K562 (cell line): ENCODE data around the gene SZT2. TPM values are rescaled to one million over a fixed set of nuclear protein-coding genes. Genes with fewer than 3 reads are reported as not detected.
"Not testable (repeated sequence)": the region's sequence is repeated elsewhere in the genome, so short reads cannot be mapped to it uniquely, and the experiment has no call there.

Experiments
- ATAC-seq: fragments of 200-7000 bp; cut with Tn5 transposase; 3 replicates; pipeline ENCODE4 v1.9.1; 2020; ENCODE audit warnings: moderate library complexity
- BruUV-seq: library from RNA; stranded (reverse); fragments of 400-500 nt; replicated peaks from 2 replicates; lab custom pipeline; 2021; lab: Mats Ljungman, UMichigan
- CTCF ChIA-PET: fragments of 300-600 bp; formaldehyde crosslinking; extraction: SDS; loops from one replicate; lab custom pipeline; 2021; ENCODE audit warnings: low intra/inter-chr PET ratio; lab: Yijun Ruan, JAX
- POLR2A ChIA-PET: fragments of 300-600, 350-650 bp; sonication (Branson Sonifier 250); formaldehyde crosslinking; extraction: SDS; loops from one replicate; lab custom pipeline; 2021; ENCODE audit warnings: antibody characterized with exemption, inconsistent platforms; lab: Yijun Ruan, JAX
- DNase-seq, 4 experiments: peaks; one replicate each; pipeline versions ENCODE4 v3.0.0 to v3.0.0-alpha.2; 2011 to 2018; ENCODE audit warnings: low spot score in 3 of 4, mixed read lengths in 3 of 4; ENCODE audit errors: extremely low read depth in 1 of 4
- FAIRE-seq: peaks from 2 replicates; lab custom pipeline; 2011; peaks lifted over from hg19 to GRCh38; lab: Jason Lieb, UNC
- H2AFZ ChIP-seq: 2 replicates; pipeline ENCODE4 v1.6.0; 2011; ENCODE audit warnings: low read depth, low read length, control low read depth, inconsistent platforms
- H3K27ac ChIP-seq: fragments of 200-600 bp; 3 replicates; pipeline ENCODE4 v1.8.0; 2011; ENCODE audit warnings: low read depth, mild to moderate bottlenecking, control low read depth, inconsistent platforms, low read length, moderate library complexity, mixed read lengths; ENCODE audit errors: extremely low read depth
- H3K27me3 ChIP-seq, 2 experiments: fragments of 300-600 bp in 1 of 2; 2 replicates in 1 of 2; 3 replicates in 1 of 2; pipeline versions ENCODE4 v1.6.0 to v1.8.0; 2011; ENCODE audit warnings: inconsistent platforms in 2 of 2, low read length in 2 of 2, mild to moderate bottlenecking in 1 of 2, mixed read lengths in 1 of 2, moderate library complexity in 1 of 2; ENCODE audit not compliant: control insufficient read depth in 2 of 2, insufficient read depth in 2 of 2
- H3K36me3 ChIP-seq: fragments of 300-600 bp; 3 replicates; pipeline ENCODE4 v1.8.0; 2011; ENCODE audit warnings: mild to moderate bottlenecking, low read length, inconsistent platforms; ENCODE audit not compliant: control insufficient read depth, insufficient read depth
- H3K4me1 ChIP-seq, 2 experiments: fragments of 200-600 bp in 1 of 2; replicated peaks in 1 of 2; 2 replicates in 1 of 2; 3 replicates in 1 of 2; pipeline versions ENCODE4 v1.5.1 to v1.8.0; 2011; ENCODE audit warnings: inconsistent platforms in 2 of 2, low read length in 2 of 2, mild to moderate bottlenecking in 1 of 2, mixed read lengths in 1 of 2, moderate library complexity in 1 of 2; ENCODE audit not compliant: control insufficient read depth in 2 of 2, insufficient read depth in 2 of 2
- H3K4me2 ChIP-seq: 2 replicates; pipeline ENCODE4 v1.6.1; 2011; ENCODE audit warnings: low read length, control low read depth, inconsistent platforms, mixed read lengths; ENCODE audit not compliant: insufficient read depth
- H3K4me3 ChIP-seq: fragments of 200-600 bp; sonication (generic), shearing (Covaris generic); 2 replicates; pipeline ENCODE4 v1.5.1; 2016; ENCODE audit warnings: control low read depth, inconsistent platforms
- H3K79me2 ChIP-seq: fragments of 200-600 bp; 3 replicates; pipeline ENCODE4 v1.8.0; 2011; ENCODE audit warnings: low read length, inconsistent platforms; ENCODE audit not compliant: control insufficient read depth, insufficient read depth
- H3K9ac ChIP-seq, 2 experiments: 2 replicates each; pipeline versions ENCODE4 v1.6.0 to v1.6.1; 2011; ENCODE audit warnings: low read depth in 2 of 2, low read length in 2 of 2, control low read depth in 1 of 2, inconsistent platforms in 1 of 2, mild to moderate bottlenecking in 1 of 2, mixed read lengths in 1 of 2; ENCODE audit not compliant: insufficient read depth in 1 of 2
- H3K9me1 ChIP-seq: one replicate; pipeline ENCODE4 v1.6.0; 2011; ENCODE audit warnings: inconsistent platforms, mild to moderate bottlenecking, low read length, moderate library complexity; ENCODE audit not compliant: control insufficient read depth, insufficient read depth
- H3K9me3 ChIP-seq: replicated peaks from 2 replicates; pipeline ENCODE4 v1.5.1; 2011; ENCODE audit warnings: low read depth, low read length, inconsistent platforms; ENCODE audit not compliant: control insufficient read depth, insufficient read depth
- H4K20me1 ChIP-seq: replicated peaks from 2 replicates; pipeline ENCODE4 v1.6.1; 2011; ENCODE audit warnings: low read length, inconsistent platforms, mixed read lengths; ENCODE audit not compliant: control insufficient read depth, insufficient read depth
- BCOR ChIP-seq: fragments of 450-650 bp; IDR thresholded peaks from 2 replicates; pipeline ENCODE4 v1.6.1; 2016
- KDM1A ChIP-seq, 2 experiments: fragments of 450-650 bp; IDR thresholded peaks; 2 replicates each; pipeline ENCODE4 v1.6.1; 2016; ENCODE audit warnings: mild to moderate bottlenecking in 2 of 2
- ZNF146 ChIP-seq: IDR thresholded peaks from one replicate; pipeline ENCODE4 v1.6.1; 2018; ENCODE audit warnings: missing compliant biosample characterization; ENCODE audit not compliant: unreplicated experiment
- ZNF3 ChIP-seq: fragments of 250-450 bp; sonication (Bioruptor Pico); IDR thresholded peaks from 2 replicates; pipeline ENCODE4 v1.5.0; 2021; ENCODE audit warnings: mild to moderate bottlenecking, moderate library complexity
- WGBS: fragments of 100-300 bp; shearing (Covaris generic); methylation state at CpG from one replicate; pipeline ENCODE4 v1.1.6; 2016; ENCODE audit warnings: low coverage, mixed read lengths; ENCODE audit not compliant: insufficient coverage; ENCODE audit errors: missing lambda C conversion rate; 5-methylcytosine and 5-hydroxymethylcytosine counted together
- in situ Hi-C: fragments of 300-500 bp; cut with MboI; formaldehyde crosslinking; loops from 4 replicates; pipeline ENCODE4 v1.15.0; 2018; ENCODE audit warnings: inconsistent platforms, mixed read lengths
- intact Hi-C: fragments of 100-400 bp; cut with micrococcal nuclease; formaldehyde crosslinking; loops from 2 replicates; pipeline ENCODE4 v1.14.2; 2022
- polyA plus RNA-seq, 8 experiments: library from polyadenylated mRNA; depleted of rRNA in 4 of 8; stranded (reverse) in 5 of 8; unstranded in 3 of 8; fragments of >200 nt; fragmentation: Nextera tagmentation in 2 of 8; fragmentation: Illumina TruSeq in 1 of 8; extraction: Ambion mirVana in 2 of 8; extraction: Trizol in 1 of 8; gene quantifications; 2 replicates each; pipeline versions ENCODE4 v1.2.1 to v1.2.3, GENCODE V29; 2011 to 2014; ENCODE audit warnings: inconsistent platforms in 1 of 8, missing spikeins in 1 of 8
- total RNA-seq, 7 experiments: library from RNA; depleted of rRNA in 6 of 7; stranded (reverse); fragments of >200 nt in 6 of 7; fragmentation: Illumina TruSeq in 2 of 7; extraction: Trizol in 2 of 7; gene quantifications; 2 replicates each; pipeline versions ENCODE4 v1.2.1 to v1.2.3, GENCODE V29; 2011 to 2021; ENCODE audit warnings: low replicate concordance in 1 of 7

SZT2 gene
- total and polyA plus RNA-seq, 9 of the 15 experiments (the other 6 are each of a cell fraction or from before 2014, with no cell fraction given) = 0.88 to 31.0 (median 12.8) TPM

DNA sequence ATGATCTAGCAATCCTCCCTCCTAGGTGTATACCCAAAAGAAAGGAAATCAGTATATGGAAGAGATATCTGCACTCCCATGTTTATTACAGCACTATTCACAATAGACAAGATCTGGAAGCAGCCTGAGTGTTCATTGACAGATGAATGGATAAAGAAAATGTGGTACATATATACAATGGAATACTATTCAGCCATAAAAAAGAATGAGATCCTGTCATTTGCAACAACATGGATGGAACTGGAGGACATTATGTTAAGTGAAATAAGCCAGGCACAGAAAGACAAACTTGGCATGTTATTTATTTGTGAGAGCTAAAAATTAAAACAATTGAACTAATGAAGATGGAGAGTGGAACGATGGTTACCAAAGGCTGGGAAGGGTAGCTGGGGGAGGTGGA lies 23.7 kb downstream of the SZT2 start:
- TF ChIP-seq ZNF3 (CRISPR knock-in tag) = 0 out of 2 replicates have a peak, but pooled peaks have one; percentile 25
- TF ChIP-seq ZNF146 (CRISPR knock-in tag) = peak; percentile 71
- 0 out of 4 replicates have a peak, but pooled peaks of 1 of the 2 experiments have one; percentile 29 for TF ChIP-seq KDM1A (IDR thresholded peaks at IDR 0.05)
- TF ChIP-seq BCOR = 0 out of 2 replicates have a peak, but pooled peaks have one; percentile 46
- H4K20me1 ChIP-seq, H2AFZ ChIP-seq, H3K9ac ChIP-seq, intact Hi-C loops, H3K4me3 ChIP-seq, H3K9me3 ChIP-seq, H3K4me2 ChIP-seq, H3K4me1 ChIP-seq, H3K27ac ChIP-seq, DNase-seq, H3K9me1 ChIP-seq, H3K27me3 ChIP-seq, H3K79me2 ChIP-seq, ATAC-seq, BruUV-seq, FAIRE-seq: not testable (repeated sequence)
- in situ Hi-C loops = loop anchor here (5.0 to 10.0 kb wide), 2 partner anchors 186 to 509 kb away; no protein-coding TSS in a partner anchor
- ChIA-PET CTCF (interaction anchor here (4.4 kb wide), 1 partner anchor 184 kb away, joined by 63 read pairs; no protein-coding TSS in a partner anchor), POLR2A (interaction anchor here (0.6 to 1.7 kb wide), 3 partner anchors 50 to 188 kb away, joined by 3 read pairs; no protein-coding TSS in a partner anchor)
- H3K36me3 ChIP-seq = peaks cover 15% of the 10 kb centered on the region; the same call in 2 of the 3 replicates
- WGBS = 75% methylated on average over 1 of the region's 1 CpG
